GM10266 (cell line): ENCODE results near the gene EXT2.

Experiments
- DNase-seq: peaks from one replicate; pipeline ENCODE4 v3.0.0; 2012; ENCODE audit errors: extremely low spot score
- CTCF ChIP-seq: IDR thresholded peaks from 2 replicates; pipeline ENCODE4 v1.5.1; 2012; ENCODE audit warnings: mild to moderate bottlenecking, low read depth; ENCODE audit not compliant: control insufficient read depth, insufficient read depth; ENCODE audit errors: missing control alignments

Gene EXT2

GRCh38 chr11:44133335-44133946 is 38.0 kb downstream of the EXT2 start:
- TF ChIP-seq CTCF, result peak; percentile 51
- no peak for DNase-seq

GRCh38 chr11:44134625-44135024 is 39.1 kb downstream of the EXT2 start:
- no peak for DNase-seq
- no peak for TF ChIP-seq CTCF

- TF ChIP-seq CTCF, result no peak
- DNase-seq, result no peak
These were observed 40.9 kb downstream of the EXT2 start for GRCh38 chr11:44136176-44136945.

- no peak for DNase-seq
These were observed 41.6 kb downstream of the EXT2 start for GRCh38 chr11:44137057-44137456.

GRCh38 chr11:44138286-44138685 is 42.8 kb downstream of the EXT2 start:
- no peak for TF ChIP-seq CTCF
- DNase-seq, result no peak

More at GRCh38 chr11:44137057-44137456, 41.6 kb downstream of the EXT2 start:
- TF ChIP-seq CTCF, result no peak

GRCh38 chr11:44138980-44139379 is 43.5 kb downstream of the EXT2 start:
- DNase-seq, result no peak
- TF ChIP-seq CTCF, result no peak
